HEK293 (cell line): ENCODE results near the gene PSG1.
"Not testable (repeated sequence)": the region's sequence is repeated elsewhere in the genome, so short reads cannot be mapped to it uniquely, and the experiment has no call there.

ENCODE experiments used
- CTCF ChIA-PET: fragments of 350-600 bp; formaldehyde crosslinking; extraction: SDS; loops from one replicate; lab custom pipeline; 2021; ENCODE audit warnings: antibody characterized with exemption; lab: Yijun Ruan, JAX
- POLR2A ChIA-PET: fragments of 300-600 bp; formaldehyde crosslinking; extraction: SDS; loops from one replicate; lab custom pipeline; 2020; ENCODE audit warnings: antibody characterized with exemption, inconsistent platforms; lab: Yijun Ruan, JAX
- H3K27ac ChIP-seq: fragments of 200-500 bp; sonication (Bioruptor generic); 2 replicates; pipeline ENCODE4 v1.5.1; 2014; ENCODE audit warnings: low read depth, low read length, control low read depth, inconsistent platforms; ENCODE audit errors: extremely low read depth
- H3K36me3 ChIP-seq, 2 experiments: fragments of 200-500 bp in 1 of 2; sonication (Bioruptor generic) in 1 of 2; 1 replicate in 1 of 2; 2 replicates in 1 of 2; pipeline ENCODE4 v1.5.1; 2014 to 2017; ENCODE audit warnings: inconsistent platforms in 2 of 2, low read length in 2 of 2; ENCODE audit not compliant: control insufficient read depth in 2 of 2, insufficient read depth in 1 of 2
- H3K4me1 ChIP-seq: fragments of 200-500 bp; sonication (Bioruptor generic); 2 replicates; pipeline ENCODE4 v1.5.1; 2014; ENCODE audit warnings: mild to moderate bottlenecking, low read length, inconsistent platforms; ENCODE audit not compliant: control insufficient read depth, insufficient read depth
- H3K4me3 ChIP-seq: 2 replicates; pipeline ENCODE4 v1.5.1; 2011; ENCODE audit warnings: low read depth, mild to moderate bottlenecking, control low read depth, low read length, moderate library complexity
- H3K9me3 ChIP-seq: fragments of 200-500 bp; sonication (Bioruptor generic); 2 replicates; pipeline ENCODE4 v1.5.1; 2014; ENCODE audit warnings: low read depth, low read length, inconsistent platforms; ENCODE audit not compliant: control insufficient read depth, insufficient read depth
- ZFP37 ChIP-seq: fragments of 450-650 bp; formaldehyde crosslinking; IDR thresholded peaks from 2 replicates; pipeline ENCODE4 v1.5.1; 2016; ENCODE audit warnings: missing biosample characterization, missing genetic modification characterization
- ZNF629 ChIP-seq: fragments of 450-650 bp; formaldehyde crosslinking; IDR thresholded peaks from 2 replicates; pipeline ENCODE4 v1.5.1; 2017; ENCODE audit warnings: missing biosample characterization, missing genetic modification characterization
- TF ChIP-seq, protein P1 (sequence below): fragments of 450-650 bp; formaldehyde crosslinking; IDR thresholded peaks from 2 replicates; pipeline ENCODE4 v1.5.1; 2016; ENCODE audit warnings: missing biosample characterization, missing genetic modification characterization

The PSG1 gene

GRCh38 chr19:42881279-42881678, 1.8 kb upstream of the PSG1 start:
- not testable (repeated sequence) for H3K4me3 ChIP-seq, H3K9me3 ChIP-seq
- TF ChIP-seq, protein P1, sequence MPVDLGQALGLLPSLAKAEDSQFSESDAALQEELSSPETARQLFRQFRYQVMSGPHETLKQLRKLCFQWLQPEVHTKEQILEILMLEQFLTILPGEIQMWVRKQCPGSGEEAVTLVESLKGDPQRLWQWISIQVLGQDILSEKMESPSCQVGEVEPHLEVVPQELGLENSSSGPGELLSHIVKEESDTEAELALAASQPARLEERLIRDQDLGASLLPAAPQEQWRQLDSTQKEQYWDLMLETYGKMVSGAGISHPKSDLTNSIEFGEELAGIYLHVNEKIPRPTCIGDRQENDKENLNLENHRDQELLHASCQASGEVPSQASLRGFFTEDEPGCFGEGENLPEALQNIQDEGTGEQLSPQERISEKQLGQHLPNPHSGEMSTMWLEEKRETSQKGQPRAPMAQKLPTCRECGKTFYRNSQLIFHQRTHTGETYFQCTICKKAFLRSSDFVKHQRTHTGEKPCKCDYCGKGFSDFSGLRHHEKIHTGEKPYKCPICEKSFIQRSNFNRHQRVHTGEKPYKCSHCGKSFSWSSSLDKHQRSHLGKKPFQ, result 0 out of 2 replicates have a peak, but pooled peaks have one; percentile 48
- TF ChIP-seq, all 188 proteins: peak for 1; not testable (repeated sequence) for 187
- H3K36me3 ChIP-seq, H3K4me1 ChIP-seq, POLR2A ChIA-PET, H3K27ac ChIP-seq: not testable (repeated sequence)
- CTCF ChIA-PET, result interaction anchor here (0.6 to 4.7 kb wide), 3 partner anchors 11 to 88 kb away, joined by 3 to 54 read pairs (median 5); no protein-coding TSS in a partner anchor

GRCh38 chr19:42880621-42881020, 1.1 kb upstream of the PSG1 start:
- H3K4me3 ChIP-seq, H3K4me1 ChIP-seq, H3K27ac ChIP-seq, H3K36me3 ChIP-seq, POLR2A ChIA-PET, H3K9me3 ChIP-seq: not testable (repeated sequence)
- CTCF ChIA-PET, result interaction anchor here (0.6 to 1.1 kb wide), 3 partner anchors 11 to 107 kb away, joined by 3 to 5 read pairs (median 3); no protein-coding TSS in a partner anchor

- H3K4me3 ChIP-seq, POLR2A ChIA-PET, H3K27ac ChIP-seq, H3K9me3 ChIP-seq, H3K36me3 ChIP-seq, H3K4me1 ChIP-seq: not testable (repeated sequence)
- CTCF ChIA-PET, result interaction anchor here (0.6 to 1.3 kb wide), 8 partner anchors 9 to 210 kb away, joined by 3 to 6 read pairs (median 3); no protein-coding TSS in a partner anchor
These were observed 2.9 kb downstream of the PSG1 start for GRCh38 chr19:42876596-42876995.

DNA sequence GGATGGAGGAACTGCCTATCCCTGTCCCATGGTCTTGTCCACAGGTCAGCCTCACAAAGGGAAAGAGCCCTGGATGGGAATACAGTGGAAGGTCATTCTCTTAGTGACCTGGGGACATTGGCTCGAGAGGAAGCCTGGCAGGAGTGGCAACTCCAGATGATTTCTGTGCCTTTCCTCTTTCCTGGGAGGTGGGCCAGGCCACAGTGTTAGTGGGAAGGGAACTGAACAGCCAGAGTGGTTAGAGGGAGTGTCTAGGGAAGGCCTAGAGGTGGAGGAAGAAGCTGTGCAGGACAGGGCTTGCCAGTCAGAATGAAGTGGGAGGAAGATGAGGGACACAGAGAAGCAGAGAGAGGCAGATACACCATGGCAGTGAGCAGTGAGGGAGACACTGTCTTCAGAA, 3.6 kb downstream of the PSG1 start:
- H3K27ac ChIP-seq, POLR2A ChIA-PET, H3K4me1 ChIP-seq, H3K36me3 ChIP-seq, H3K4me3 ChIP-seq, H3K9me3 ChIP-seq: not testable (repeated sequence)
- CTCF ChIA-PET, result interaction anchor here (0.7 to 1.3 kb wide), 3 partner anchors 9 to 182 kb away, joined by 3 to 6 read pairs (median 3); no protein-coding TSS in a partner anchor

DNA sequence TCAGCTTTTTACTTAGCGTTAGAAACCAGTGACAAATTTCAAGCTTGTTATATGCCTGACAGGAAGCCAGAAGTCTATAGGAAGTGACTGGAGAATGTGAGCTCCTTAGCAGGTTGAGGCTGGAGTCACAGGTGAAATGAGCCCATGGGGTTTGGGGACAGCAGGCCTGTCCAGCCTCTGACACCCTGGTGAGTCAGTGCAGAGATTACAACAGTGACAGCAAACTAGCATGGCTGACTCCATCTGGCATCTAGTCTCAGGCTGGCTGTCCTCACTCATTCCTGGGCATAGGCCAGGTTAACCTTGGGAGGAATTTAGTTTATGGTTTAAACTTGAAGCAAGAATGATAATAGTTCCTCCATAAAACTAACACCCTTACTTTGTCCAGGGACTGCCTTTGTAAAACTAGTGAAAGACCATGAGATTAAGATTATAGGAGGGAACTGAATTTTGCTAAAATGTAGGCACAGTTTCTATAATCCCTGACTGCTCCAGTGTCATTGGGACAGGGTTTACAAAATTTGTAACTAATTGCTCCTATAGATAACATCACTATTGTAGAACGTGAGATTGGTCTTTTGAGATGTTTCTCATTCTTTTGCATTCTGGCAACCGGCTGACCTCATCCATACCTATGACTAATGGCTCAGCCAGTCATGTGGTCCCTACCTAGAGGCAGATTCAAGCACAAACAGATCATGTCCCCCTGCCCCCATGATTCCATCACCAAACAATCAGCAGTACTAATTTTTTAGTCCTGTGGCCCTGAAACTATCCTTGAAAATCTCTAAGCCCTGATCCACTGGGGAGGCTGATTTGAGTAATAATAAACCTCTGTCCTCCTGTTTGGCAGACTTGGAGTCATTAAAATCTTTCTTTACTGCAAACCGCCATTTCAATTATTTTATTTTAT, 4.4 kb downstream of the PSG1 start:
- not testable (repeated sequence) for H3K4me1 ChIP-seq, H3K36me3 ChIP-seq, H3K27ac ChIP-seq, H3K4me3 ChIP-seq, H3K9me3 ChIP-seq
- ChIA-PET CTCF (interaction anchor here (0.6 to 2.6 kb wide), 4 partner anchors 10 to 249 kb away, joined by 3 to 12 read pairs (median 3); no protein-coding TSS in a partner anchor), POLR2A (interaction anchor here (0.7 kb wide), 1 partner anchor 10 kb away, joined by 3 read pairs; no protein-coding TSS in a partner anchor)
- 0 out of 2 replicates have a peak, but pooled peaks have one; percentile 23 for TF ChIP-seq ZFP37
- TF ChIP-seq ZNF629 (tag by site-specific recombination), result 0 out of 2 replicates have a peak, but pooled peaks have one; percentile 17

DNA sequence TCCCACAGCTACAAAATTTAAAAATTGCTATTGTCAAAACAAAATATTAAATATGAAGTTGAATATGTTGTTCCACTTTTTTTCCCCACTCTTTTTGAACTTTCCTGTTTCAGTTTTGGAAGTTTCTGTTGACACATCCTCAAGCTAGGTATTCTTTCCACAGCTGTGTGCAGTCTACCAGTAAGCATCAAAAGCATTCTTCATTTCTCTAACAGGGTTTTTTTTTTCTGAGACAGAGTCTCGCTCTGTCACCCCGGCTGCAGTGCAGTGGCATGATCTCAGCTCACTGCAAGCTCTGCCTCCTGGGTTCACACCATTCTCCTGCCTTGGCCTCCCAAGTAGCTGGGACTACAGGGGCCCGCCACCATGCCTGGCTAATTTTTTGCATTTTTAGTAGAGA, 5.4 kb downstream of the PSG1 start:
- POLR2A ChIA-PET, result interaction anchor here (0.7 kb wide), 1 partner anchor 11 kb away, joined by 3 read pairs; no protein-coding TSS in a partner anchor
- not testable (repeated sequence) for H3K9me3 ChIP-seq, H3K27ac ChIP-seq, H3K4me3 ChIP-seq, H3K4me1 ChIP-seq, H3K36me3 ChIP-seq
- CTCF ChIA-PET, result interaction anchor here (0.6 to 2.6 kb wide), 4 partner anchors 11 to 248 kb away, joined by 3 to 12 read pairs (median 3); no protein-coding TSS in a partner anchor
